Mesothelial cell of epicardium (in vitro differentiated cells): ENCODE measurements around the gene PRF1. TPM values are rescaled to one million over a fixed set of nuclear protein-coding genes. Genes with fewer than 3 reads are reported as not detected.

Experiments used
- DNase-seq, 2 experiments: peaks; one replicate each; pipeline ENCODE4 v3.0.0; 2021; ENCODE audit warnings: low spot score in 2 of 2; ENCODE audit not compliant: unreplicated experiment in 2 of 2
- H3K27ac Mint-ChIP-seq: 2 replicates; pipeline ENCODE4 v1.8.0; 2021; ENCODE audit warnings: mixed read lengths
- H3K27me3 Mint-ChIP-seq: 2 replicates; pipeline ENCODE4 v1.8.0; 2021; ENCODE audit warnings: low read depth, mixed read lengths
- H3K36me3 Mint-ChIP-seq: 2 replicates; pipeline ENCODE4 v1.8.0; 2021; ENCODE audit warnings: mixed read lengths
- H3K4me1 Mint-ChIP-seq: 2 replicates; pipeline ENCODE4 v1.8.0; 2021; ENCODE audit warnings: mixed read lengths
- H3K4me3 Mint-ChIP-seq: 2 replicates; pipeline ENCODE4 v1.8.0; 2021; ENCODE audit warnings: mild to moderate bottlenecking, moderate library complexity, mixed read lengths
- H3K9me3 Mint-ChIP-seq: 2 replicates; pipeline ENCODE4 v1.8.0; 2021; ENCODE audit warnings: mixed read lengths
- CTCF ChIP-seq: fragments of 200-600 bp; sonication (generic); IDR thresholded peaks from one replicate; pipeline ENCODE4 v1.5.0; 2021; ENCODE audit warnings: antibody characterized with exemption; ENCODE audit not compliant: unreplicated experiment
- total RNA-seq: library from RNA; stranded (reverse); gene quantifications from 3 replicates; pipeline ENCODE4 v1.2.1, GENCODE V29; 2021

PRF1 gene
- total RNA-seq, 1 donor from 2014 or later, result 0.13 TPM

GRCh38 chr10:70620020-70620289 lies 17.4 kb upstream of the PRF1 start:
- H3K36me3 Mint-ChIP-seq, result peaks cover 3% of the 10 kb centered on the region
- no peak for TF ChIP-seq CTCF
- no peak overlapping the region for H3K4me3 Mint-ChIP-seq
- H3K27me3 Mint-ChIP-seq, result peaks cover 4% of the 10 kb centered on the region
- peaks cover 34% of the 10 kb centered on the region for H3K9me3 Mint-ChIP-seq
- DNase-seq, result no peak
- H3K4me1 Mint-ChIP-seq, result peaks cover 5% of the 10 kb centered on the region
- no peak overlapping the region for H3K27ac Mint-ChIP-seq

- Mint-ChIP-seq H3K4me1 (peaks cover 5% of the 10 kb centered on the region), H3K9me3 (peaks cover 37% of the 10 kb centered on the region), H3K27me3 (peaks cover 5% of the 10 kb centered on the region), H3K4me3 (no peak overlapping the region), H3K27ac (no peak overlapping the region), H3K36me3 (peaks cover 3% of the 10 kb centered on the region)
- DNase-seq, result no peak
- no peak for TF ChIP-seq CTCF
Observed at GRCh38 chr10:70619271-70620019, 16.9 kb upstream of the PRF1 start.

- H3K27ac Mint-ChIP-seq, result no peak overlapping the region
- H3K36me3 Mint-ChIP-seq, result peaks cover 3% of the 10 kb centered on the region
- DNase-seq, result no peak
- peaks cover 37% of the 10 kb centered on the region for H3K9me3 Mint-ChIP-seq
- H3K4me1 Mint-ChIP-seq, result peaks cover 1% of the 10 kb centered on the region
- H3K27me3 Mint-ChIP-seq, result peaks cover 1% of the 10 kb centered on the region
- H3K4me3 Mint-ChIP-seq, result no peak overlapping the region
- no peak for TF ChIP-seq CTCF
Observed at GRCh38 chr10:70618663-70619062, 16.1 kb upstream of the PRF1 start.

GRCh38 chr10:70617798-70618568 lies 15.4 kb upstream of the PRF1 start:
- H3K4me3 Mint-ChIP-seq, result no peak overlapping the region
- no peak for DNase-seq
- H3K36me3 Mint-ChIP-seq, result peaks cover 3% of the 10 kb centered on the region
- H3K27ac Mint-ChIP-seq, result no peak overlapping the region
- peaks cover 1% of the 10 kb centered on the region for H3K27me3 Mint-ChIP-seq
- H3K9me3 Mint-ChIP-seq, result peaks cover 37% of the 10 kb centered on the region
- TF ChIP-seq CTCF, result no peak
- H3K4me1 Mint-ChIP-seq, result peaks cover 1% of the 10 kb centered on the region

- no peak for TF ChIP-seq CTCF
- peaks cover 37% of the 10 kb centered on the region for H3K9me3 Mint-ChIP-seq
- H3K36me3 Mint-ChIP-seq, result peaks cover 3% of the 10 kb centered on the region
- no peak overlapping the region for H3K27ac Mint-ChIP-seq
- no peak overlapping the region for H3K4me3 Mint-ChIP-seq
- H3K4me1 Mint-ChIP-seq, result peaks cover 1% of the 10 kb centered on the region
- DNase-seq, result no peak
- peaks cover 1% of the 10 kb centered on the region for H3K27me3 Mint-ChIP-seq
Observed at GRCh38 chr10:70616761-70617160, 14.2 kb upstream of the PRF1 start.
